Cardiac muscle cell (in vitro differentiated cells and primary cell): ENCODE results near the gene DERA. TPM values are rescaled to one million over a fixed set of nuclear protein-coding genes. Genes with fewer than 3 reads are reported as not detected.

Source experiments
- DNase-seq, 2 donors: peaks; one replicate each; pipeline versions ENCODE4 v3.0.0 to v3.0.0-alpha.2; 2010 to 2017; ENCODE audit warnings: low read depth in 1 of 2, low spot score in 1 of 2
- H3K27ac ChIP-seq: fragments of 200-600 bp; sonication (generic); 2 replicates; pipeline ENCODE4 v1.5.1; 2016
- H3K27me3 ChIP-seq: fragments of 200-600 bp; sonication (generic); 2 replicates; pipeline ENCODE4 v1.6.0; 2016; ENCODE audit warnings: control low read depth
- H3K36me3 ChIP-seq: fragments of 200-600 bp; sonication (generic); 2 replicates; pipeline ENCODE4 v1.5.1; 2016; ENCODE audit warnings: control low read depth
- H3K4me1 ChIP-seq: fragments of 200-600 bp; sonication (generic); 2 replicates; pipeline ENCODE4 v1.8.1; 2017; ENCODE audit warnings: low read depth, mild to moderate bottlenecking, mixed run types
- H3K4me3 ChIP-seq: fragments of 200-600 bp; sonication (generic); 2 replicates; pipeline ENCODE4 v1.5.1; 2016; ENCODE audit warnings: mild to moderate bottlenecking
- H3K9me3 ChIP-seq: fragments of 200-600 bp; sonication (generic); 2 replicates; pipeline ENCODE4 v1.5.1; 2017; ENCODE audit warnings: low read depth, mild to moderate bottlenecking, control low read depth
- polyA plus RNA-seq: library from polyadenylated mRNA; unstranded; fragments of >200 nt; fragmentation: Nextera tagmentation; extraction: Ambion mirVana; gene quantifications from 2 replicates; pipeline ENCODE4 v1.2.1, GENCODE V29; 2016
- total RNA-seq: library from RNA; depleted of rRNA; stranded (reverse); fragments of >200 nt; gene quantifications from 2 replicates; pipeline ENCODE4 v1.2.3, GENCODE V29; 2016
- TF ChIP-seq, protein P1 (sequence below): IDR thresholded peaks from 2 replicates; pipeline ENCODE4 v1.5.1; 2012; ENCODE audit warnings: low read depth, mild to moderate bottlenecking, low read length

Gene DERA
- total and polyA plus RNA-seq, 2 experiments from 2014 or later = 15.2 to 30.7 TPM

DNA sequence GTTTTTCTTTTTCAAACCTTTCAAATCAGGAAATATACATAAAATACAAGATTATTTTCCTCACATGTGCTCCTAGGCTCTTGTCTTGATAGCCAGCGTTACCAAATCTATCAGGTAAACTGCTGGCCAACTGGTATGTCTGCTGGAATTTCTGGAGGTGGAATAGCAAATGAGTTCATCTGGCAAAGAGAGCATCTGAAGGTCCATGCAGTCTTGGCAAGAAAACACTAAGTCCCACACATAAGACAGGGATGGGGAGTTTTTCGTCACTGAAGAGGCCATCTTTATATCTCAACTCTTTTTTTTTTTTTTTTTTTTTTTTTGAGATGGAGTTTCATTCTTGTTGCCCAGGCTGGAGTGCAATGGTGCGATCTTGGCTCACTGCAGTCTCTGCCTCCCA is 60.1 kb downstream of the DERA start:
- no peaks in the 10 kb centered on the region for H3K27me3 ChIP-seq

DNA sequence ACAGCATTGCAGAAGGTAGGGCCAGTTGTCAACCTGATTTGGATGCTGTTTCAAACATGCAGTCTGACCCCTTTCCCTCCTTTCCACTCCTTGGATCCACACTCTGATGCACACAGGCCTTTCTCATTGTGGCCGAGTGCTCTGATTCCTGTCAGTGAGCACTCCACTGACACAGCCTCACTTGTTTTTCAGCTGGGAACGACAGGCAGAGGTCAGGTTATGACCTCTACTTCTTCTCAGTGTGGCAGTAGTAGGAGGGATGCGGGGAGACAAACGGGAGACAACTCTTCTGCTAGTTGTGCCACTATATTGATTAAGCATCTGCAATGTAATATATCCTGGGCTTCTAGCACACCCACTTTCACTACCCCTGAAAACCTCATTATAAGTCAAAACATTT is 61.8 kb downstream of the DERA start:
- Histone ChIP-seq H3K4me3 (no peak overlapping the region), H3K4me1 (peaks cover 4% of the 10 kb centered on the region), H3K27me3 (no peaks in the 10 kb centered on the region), H3K9me3 (no peaks in the 10 kb centered on the region), H3K27ac (peak overlapping the region; percentile 53), H3K36me3 (no peaks in the 10 kb centered on the region)
- peak in 1 of 2 donors; percentile 54 for DNase-seq
- TF ChIP-seq, protein P1, sequence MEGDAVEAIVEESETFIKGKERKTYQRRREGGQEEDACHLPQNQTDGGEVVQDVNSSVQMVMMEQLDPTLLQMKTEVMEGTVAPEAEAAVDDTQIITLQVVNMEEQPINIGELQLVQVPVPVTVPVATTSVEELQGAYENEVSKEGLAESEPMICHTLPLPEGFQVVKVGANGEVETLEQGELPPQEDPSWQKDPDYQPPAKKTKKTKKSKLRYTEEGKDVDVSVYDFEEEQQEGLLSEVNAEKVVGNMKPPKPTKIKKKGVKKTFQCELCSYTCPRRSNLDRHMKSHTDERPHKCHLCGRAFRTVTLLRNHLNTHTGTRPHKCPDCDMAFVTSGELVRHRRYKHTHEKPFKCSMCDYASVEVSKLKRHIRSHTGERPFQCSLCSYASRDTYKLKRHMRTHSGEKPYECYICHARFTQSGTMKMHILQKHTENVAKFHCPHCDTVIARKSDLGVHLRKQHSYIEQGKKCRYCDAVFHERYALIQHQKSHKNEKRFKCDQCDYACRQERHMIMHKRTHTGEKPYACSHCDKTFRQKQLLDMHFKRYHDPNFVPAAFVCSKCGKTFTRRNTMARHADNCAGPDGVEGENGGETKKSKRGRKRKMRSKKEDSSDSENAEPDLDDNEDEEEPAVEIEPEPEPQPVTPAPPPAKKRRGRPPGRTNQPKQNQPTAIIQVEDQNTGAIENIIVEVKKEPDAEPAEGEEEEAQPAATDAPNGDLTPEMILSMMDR = no peak

More for the DNA sequence above, 60.1 kb downstream of the DERA start:
- TF ChIP-seq, protein P1 = no peak
- Histone ChIP-seq H3K9me3 (no peaks in the 10 kb centered on the region), H3K36me3 (no peaks in the 10 kb centered on the region), H3K4me1 (peaks cover 4% of the 10 kb centered on the region), H3K27ac (no peak overlapping the region), H3K4me3 (no peak overlapping the region)
- no peak for DNase-seq

- H3K27ac ChIP-seq = peak overlapping the region; percentile 27
- no peaks in the 10 kb centered on the region for H3K9me3 ChIP-seq
- no peak overlapping the region for H3K4me3 ChIP-seq
- peaks cover 12% of the 10 kb centered on the region for H3K4me1 ChIP-seq
- H3K27me3 ChIP-seq = no peaks in the 10 kb centered on the region
- DNase-seq = peak; percentile 19 to 61
- H3K36me3 ChIP-seq = no peaks in the 10 kb centered on the region
- TF ChIP-seq, protein P1 = no peak
These were observed 67.1 kb downstream of the DERA start for GRCh38 chr12:15977999-15978951.

DNA sequence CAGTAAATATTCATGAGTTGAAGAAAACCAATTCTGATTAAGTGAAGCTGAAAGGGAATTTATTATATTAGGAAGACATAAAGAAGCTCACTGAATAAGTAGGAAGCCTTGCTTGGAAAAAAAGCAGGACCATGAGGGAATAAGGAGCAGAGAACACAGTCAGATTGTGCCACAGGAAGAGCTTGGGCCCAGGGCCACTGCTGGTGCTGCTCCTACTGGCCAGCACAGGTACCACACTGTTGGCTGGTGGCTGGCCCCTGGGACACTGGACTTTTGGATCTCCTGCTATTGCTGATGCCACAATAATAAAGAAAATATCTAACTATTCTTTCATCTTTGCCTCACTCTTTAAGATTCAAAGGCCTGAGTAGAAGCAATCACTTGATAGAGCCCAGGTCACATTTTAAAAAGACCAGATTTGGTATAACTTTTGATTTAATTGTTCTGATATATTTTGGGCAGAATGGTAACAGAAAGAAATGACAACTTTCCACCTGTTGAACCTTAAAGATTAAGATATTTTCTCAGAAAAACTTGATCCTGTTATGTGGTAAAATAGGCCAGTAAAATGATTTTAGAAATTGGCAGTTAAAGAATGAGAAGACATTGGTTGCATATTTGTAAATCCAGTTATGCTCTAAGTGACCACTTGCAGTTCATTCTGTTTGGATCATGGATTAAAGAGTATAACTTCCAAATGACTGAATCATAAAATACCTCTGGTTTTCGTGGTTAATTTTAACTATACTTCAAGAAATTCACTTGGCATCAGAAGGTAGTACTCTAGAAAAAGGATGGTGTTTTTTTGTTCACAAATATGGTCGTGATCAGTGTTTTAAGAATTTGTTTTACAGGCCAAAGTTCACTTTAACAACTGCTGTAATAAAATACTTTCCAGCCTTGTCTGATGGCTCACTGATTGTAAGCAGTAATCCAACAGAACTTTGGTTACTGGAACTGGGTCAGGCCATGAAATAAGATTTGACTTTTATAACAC is 68.3 kb downstream of the DERA start:
- peak overlapping the region; percentile 27 for H3K27ac ChIP-seq
- peaks cover 12% of the 10 kb centered on the region for H3K4me1 ChIP-seq
- H3K9me3 ChIP-seq = no peaks in the 10 kb centered on the region
- no peaks in the 10 kb centered on the region for H3K36me3 ChIP-seq
- H3K4me3 ChIP-seq = no peak overlapping the region
- peak; percentile 14 to 74 for DNase-seq
- TF ChIP-seq, protein P1 = peak; percentile 54
- no peaks in the 10 kb centered on the region for H3K27me3 ChIP-seq

DNA sequence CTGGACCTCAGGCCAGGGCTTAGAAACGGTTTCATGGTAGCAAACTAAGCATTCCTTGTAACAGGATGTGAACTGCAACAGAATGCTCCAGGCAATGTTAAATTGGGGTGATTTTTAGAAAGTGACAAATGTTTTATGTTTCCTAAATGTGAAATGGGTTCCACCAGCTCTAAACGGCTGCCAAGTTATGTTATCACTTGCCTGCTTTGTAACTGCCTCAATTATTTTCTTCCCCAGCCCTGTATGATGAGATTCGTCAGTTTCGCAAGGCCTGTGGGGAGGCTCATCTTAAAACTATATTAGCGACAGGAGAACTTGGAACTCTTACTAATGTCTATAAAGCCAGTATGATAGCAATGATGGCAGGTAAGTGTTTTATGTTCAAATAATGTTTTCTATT is 70.9 kb downstream of the DERA start:
- H3K4me1 ChIP-seq = peaks cover 12% of the 10 kb centered on the region
- no peak overlapping the region for H3K4me3 ChIP-seq
- DNase-seq = peak in 1 of 2 donors; percentile 52
- TF ChIP-seq, protein P1 = no peak
- no peaks in the 10 kb centered on the region for H3K36me3 ChIP-seq
- no peak overlapping the region for H3K27ac ChIP-seq
- H3K27me3 ChIP-seq = no peaks in the 10 kb centered on the region
- H3K9me3 ChIP-seq = no peaks in the 10 kb centered on the region
